B cell (primary cell): ENCODE measurements around the gene GFOD1. TPM values are rescaled to one million over a fixed set of nuclear protein-coding genes. Genes with fewer than 3 reads are reported as not detected.

ENCODE experiments used
- ATAC-seq: fragments of 200-7000 bp; cut with Tn5 transposase; one replicate; pipeline ENCODE4 v1.10.0; 2021; ENCODE audit warnings: low read depth, mild to moderate bottlenecking, moderate number of reproducible peaks, moderate library complexity
- CTCF ChIA-PET: fragments of 350-600 bp; sonication (Branson Sonifier 250); formaldehyde crosslinking; loops from one replicate; lab custom pipeline; 2021; ENCODE audit warnings: antibody characterized with exemption, inconsistent platforms; lab: Charles Lee
- POLR2A ChIA-PET: fragments of 350-600 bp; sonication (Branson Sonifier 250); formaldehyde crosslinking; loops from one replicate; lab custom pipeline; 2021; ENCODE audit warnings: antibody characterized with exemption; lab: Charles Lee
- DNase-seq: peaks from one replicate; pipeline ENCODE4 v3.0.0; 2013
- H2AFZ ChIP-seq: 2 replicates; pipeline ENCODE4 v1.6.1; 2012; ENCODE audit warnings: mild to moderate bottlenecking, low read depth, low read length; ENCODE audit not compliant: insufficient read depth, poor library complexity, severe bottlenecking
- H3K27ac ChIP-seq, 2 donors: 1 replicate in 1 of 2; 2 replicates in 1 of 2; pipeline ENCODE4 v1.5.1; 2012 to 2013; ENCODE audit warnings: low read length in 2 of 2, mild to moderate bottlenecking in 2 of 2, moderate library complexity in 1 of 2
- H3K27me3 ChIP-seq, 4 experiments: fragments of 200-600 bp in 1 of 4; sonication (generic) in 1 of 4; replicated peaks in 1 of 4; 1 replicate in 2 of 4; 2 replicates in 2 of 4; pipeline versions ENCODE4 v1.6.1 to v1.7.0; 2013 to 2016; ENCODE audit warnings: low read length in 3 of 4, mild to moderate bottlenecking in 2 of 4, mixed read lengths in 1 of 4, moderate library complexity in 1 of 4; ENCODE audit not compliant: insufficient read depth in 4 of 4, control insufficient read depth in 3 of 4; ENCODE audit errors: control extremely low read depth in 1 of 4
- H3K36me3 ChIP-seq, 2 experiments: replicated peaks in 1 of 2; 1 replicate in 1 of 2; 2 replicates in 1 of 2; pipeline versions ENCODE4 v1.6.1 to v1.7.1; 2013; ENCODE audit warnings: low read length in 1 of 2; ENCODE audit not compliant: insufficient read depth in 2 of 2, control insufficient read depth in 1 of 2; ENCODE audit errors: control extremely low read depth in 1 of 2, extremely low read depth in 1 of 2
- H3K4me1 ChIP-seq, 2 donors: fragments of 200-600 bp in 1 of 2; sonication (generic) in 1 of 2; 1 replicate in 1 of 2; 2 replicates in 1 of 2; pipeline versions ENCODE4 v1.5.1 to v1.6.1; 2013 to 2017; ENCODE audit warnings: low read length in 2 of 2; ENCODE audit not compliant: control insufficient read depth in 2 of 2, insufficient read depth in 2 of 2
- H3K4me2 ChIP-seq: replicated peaks from 2 replicates; pipeline ENCODE3; 2012; ENCODE audit warnings: mild to moderate bottlenecking, low read depth, low read length; ENCODE audit not compliant: poor library complexity, severe bottlenecking
- H3K4me3 ChIP-seq, 5 experiments: fragments of 200-600 bp in 1 of 5; sonication (generic) in 1 of 5; 1 replicate in 3 of 5; 2 replicates in 2 of 5; pipeline versions ENCODE4 v1.5.1 to v1.7.0; 2011 to 2016; ENCODE audit warnings: low read length in 4 of 5, mild to moderate bottlenecking in 4 of 5, low read depth in 2 of 5, control low read depth in 1 of 5, moderate library complexity in 1 of 5; ENCODE audit not compliant: insufficient read depth in 1 of 5; ENCODE audit errors: control extremely low read depth in 1 of 5, extremely low read depth in 1 of 5
- H3K79me2 ChIP-seq: fragments of 200-600 bp; sonication (generic); one replicate; pipeline ENCODE4 v1.6.0; 2016; ENCODE audit warnings: low read length; ENCODE audit not compliant: control insufficient read depth, insufficient read depth
- H3K9ac ChIP-seq: fragments of 200-600 bp; sonication (generic); 2 replicates; pipeline ENCODE4 v1.6.1; 2017; ENCODE audit warnings: mild to moderate bottlenecking, low read length, moderate library complexity
- H3K9me3 ChIP-seq, 3 donors: one replicate each; pipeline versions ENCODE4 v1.6.1 to v1.7.1; 2013; ENCODE audit warnings: low read length in 2 of 3; ENCODE audit not compliant: control insufficient read depth in 2 of 3, insufficient read depth in 1 of 3; ENCODE audit errors: control extremely low read depth in 1 of 3
- H4K20me1 ChIP-seq: 2 replicates; pipeline ENCODE4 v1.6.0; 2012; ENCODE audit warnings: mild to moderate bottlenecking, low read length; ENCODE audit not compliant: insufficient read depth, control insufficient read depth, poor library complexity, severe bottlenecking
- H3K27ac Mint-ChIP-seq: one replicate; pipeline ENCODE4 v1.8.0; 2021; ENCODE audit warnings: mixed read lengths
- H3K27me3 Mint-ChIP-seq: one replicate; pipeline ENCODE4 v1.8.0; 2021; ENCODE audit warnings: mixed read lengths
- H3K4me1 Mint-ChIP-seq: one replicate; pipeline ENCODE4 v1.8.0; 2021; ENCODE audit warnings: mixed read lengths
- H3K4me3 Mint-ChIP-seq: one replicate; pipeline ENCODE4 v1.8.0; 2021; ENCODE audit warnings: mixed read lengths
- H3K9me3 Mint-ChIP-seq: one replicate; pipeline ENCODE4 v1.8.0; 2022; ENCODE audit warnings: mixed read lengths; ENCODE audit not compliant: insufficient read depth
- EZH2 ChIP-seq: IDR thresholded peaks from 2 replicates; pipeline ENCODE4 v1.6.1; 2012; ENCODE audit warnings: borderline replicate concordance, low read depth, mild to moderate bottlenecking, moderate library complexity, low read length; ENCODE audit not compliant: insufficient read depth, poor library complexity, severe bottlenecking
- WGBS: methylation state at CpG from one replicate; pipeline ENCODE4 v1.1.5; 2013; ENCODE audit warnings: missing lambda C conversion rate; ENCODE audit not compliant: insufficient coverage; 5-methylcytosine and 5-hydroxymethylcytosine counted together
- intact Hi-C: fragments of 100-400 bp; cut with micrococcal nuclease; formaldehyde crosslinking; loops from one replicate; pipeline ENCODE4 v1.10.0; 2022
- polyA plus RNA-seq: library from polyadenylated mRNA; depleted of rRNA; stranded (reverse); fragments of >200 nt; gene quantifications from 2 replicates; pipeline ENCODE4 v1.2.3, GENCODE V29; 2012
- total RNA-seq, 2 donors: library from RNA; stranded (reverse); fragments of 120-200 nt in 1 of 2; gene quantifications; 1 replicate in 1 of 2; 2 replicates in 1 of 2; pipeline versions ENCODE4 v1.2.3 to v1.2.4, GENCODE V29; 2013 to 2022
- TF ChIP-seq, protein P1 (sequence below): fragments of 200-600 bp; IDR thresholded peaks from one replicate; pipeline ENCODE4 v1.8.0; 2022; ENCODE audit warnings: antibody characterized with exemption, mild to moderate bottlenecking

The GFOD1 gene
- total and polyA plus RNA-seq, 2 donors (not counting 1 experiment from before 2014, with no cell fraction given), result 8.3 to 42.4 TPM

DNA sequence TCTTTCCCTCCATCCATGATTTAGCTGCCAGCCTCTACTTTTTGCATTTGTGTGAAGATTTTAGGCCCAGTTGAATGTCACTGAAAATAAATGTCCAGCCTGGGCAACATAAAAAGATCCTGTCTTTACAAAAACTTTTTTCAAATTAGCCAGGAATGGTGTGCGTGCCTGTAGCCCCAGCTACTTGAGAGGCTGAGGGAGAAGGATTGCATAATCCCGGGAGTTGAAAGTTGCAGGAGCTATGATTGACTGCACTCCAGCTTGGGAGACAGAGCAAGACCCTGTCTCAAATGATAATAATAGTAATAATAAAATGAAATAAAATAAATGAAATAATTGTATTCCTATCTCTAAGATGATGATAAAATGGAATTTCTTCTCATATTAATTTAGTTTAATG, 5.0 kb upstream of the GFOD1 start:
- H3K4me3 Mint-ChIP-seq, result no peak overlapping the region
- H3K9ac ChIP-seq, result no peak overlapping the region
- H3K4me2 ChIP-seq, result no peak overlapping the region
- H3K79me2 ChIP-seq, result no peaks in the 10 kb centered on the region
- H3K4me3 ChIP-seq, result no peak overlapping the region
- CTCF ChIA-PET, result interaction anchor here (1.5 kb wide), 1 partner anchor 34 kb away, joined by 7 read pairs; no protein-coding TSS in a partner anchor
- no peak overlapping the region for H2AFZ ChIP-seq
- peaks cover 11% of the 10 kb centered on the region for H3K4me1 Mint-ChIP-seq
- POLR2A ChIA-PET, result no interaction called here
- TF ChIP-seq, protein P1, sequence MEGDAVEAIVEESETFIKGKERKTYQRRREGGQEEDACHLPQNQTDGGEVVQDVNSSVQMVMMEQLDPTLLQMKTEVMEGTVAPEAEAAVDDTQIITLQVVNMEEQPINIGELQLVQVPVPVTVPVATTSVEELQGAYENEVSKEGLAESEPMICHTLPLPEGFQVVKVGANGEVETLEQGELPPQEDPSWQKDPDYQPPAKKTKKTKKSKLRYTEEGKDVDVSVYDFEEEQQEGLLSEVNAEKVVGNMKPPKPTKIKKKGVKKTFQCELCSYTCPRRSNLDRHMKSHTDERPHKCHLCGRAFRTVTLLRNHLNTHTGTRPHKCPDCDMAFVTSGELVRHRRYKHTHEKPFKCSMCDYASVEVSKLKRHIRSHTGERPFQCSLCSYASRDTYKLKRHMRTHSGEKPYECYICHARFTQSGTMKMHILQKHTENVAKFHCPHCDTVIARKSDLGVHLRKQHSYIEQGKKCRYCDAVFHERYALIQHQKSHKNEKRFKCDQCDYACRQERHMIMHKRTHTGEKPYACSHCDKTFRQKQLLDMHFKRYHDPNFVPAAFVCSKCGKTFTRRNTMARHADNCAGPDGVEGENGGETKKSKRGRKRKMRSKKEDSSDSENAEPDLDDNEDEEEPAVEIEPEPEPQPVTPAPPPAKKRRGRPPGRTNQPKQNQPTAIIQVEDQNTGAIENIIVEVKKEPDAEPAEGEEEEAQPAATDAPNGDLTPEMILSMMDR, result no peak
- no peak for TF ChIP-seq EZH2
- no peaks in the 10 kb centered on the region for H3K9me3 Mint-ChIP-seq
- peaks cover 0 to 13% of the 10 kb centered on the region in 2 donors for H3K4me1 ChIP-seq
- no CpG with 5 or more reads among the region's 2 CpGs for WGBS
- H3K27me3 Mint-ChIP-seq, result no peaks in the 10 kb centered on the region
- no peaks in the 10 kb centered on the region for H4K20me1 ChIP-seq
- no peaks in the 10 kb centered on the region for H3K36me3 ChIP-seq
- no peak overlapping the region for H3K27ac Mint-ChIP-seq
- DNase-seq, result no peak
- intact Hi-C loops, result no loop called here
- no peaks in the 10 kb centered on the region for H3K9me3 ChIP-seq
- H3K27ac ChIP-seq, result no peak overlapping the region
- no peak for ATAC-seq
- H3K27me3 ChIP-seq, result no peaks in the 10 kb centered on the region

DNA sequence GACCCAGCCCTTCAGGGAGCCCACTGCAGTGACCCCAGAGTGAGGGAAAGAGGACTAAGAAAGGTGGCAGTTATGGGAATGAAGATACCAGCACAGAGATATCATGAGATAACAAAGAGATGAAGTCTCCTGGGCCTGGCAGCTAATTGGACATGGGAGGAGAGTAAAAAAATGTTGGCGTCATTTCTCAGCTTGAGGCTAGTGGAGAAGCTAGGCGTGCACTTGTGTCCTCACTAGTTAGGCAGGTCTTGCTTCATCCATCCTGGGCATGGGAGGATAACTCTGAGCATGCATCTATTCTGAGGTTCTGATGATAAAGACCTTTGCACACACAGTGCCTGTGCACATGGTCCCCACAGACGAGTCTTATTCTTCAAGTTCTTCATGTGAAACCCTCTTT, 4.1 kb upstream of the GFOD1 start:
- H4K20me1 ChIP-seq, result no peaks in the 10 kb centered on the region
- Mint-ChIP-seq H3K27me3 (no peaks in the 10 kb centered on the region), H3K27ac (no peak overlapping the region), H3K9me3 (no peaks in the 10 kb centered on the region), H3K4me1 (peaks cover 14% of the 10 kb centered on the region), H3K4me3 (no peak overlapping the region)
- no peak for ATAC-seq
- ChIA-PET POLR2A (no interaction called here), CTCF (no interaction called here)
- no peaks in the 10 kb centered on the region for H3K9me3 ChIP-seq
- no peak overlapping the region for H3K4me3 ChIP-seq
- no peak overlapping the region for H3K27ac ChIP-seq
- H3K4me1 ChIP-seq, result peaks cover 0 to 13% of the 10 kb centered on the region in 2 donors
- H3K36me3 ChIP-seq, result no peaks in the 10 kb centered on the region
- H2AFZ ChIP-seq, result no peak overlapping the region
- TF ChIP-seq, protein P1, result no peak
- no peak for TF ChIP-seq EZH2
- H3K4me2 ChIP-seq, result no peak overlapping the region
- 90% methylated on average over 2 of the region's 3 CpGs for WGBS
- intact Hi-C loops, result no loop called here
- H3K79me2 ChIP-seq, result no peaks in the 10 kb centered on the region
- DNase-seq, result no peak
- no peaks in the 10 kb centered on the region for H3K27me3 ChIP-seq
- H3K9ac ChIP-seq, result no peak overlapping the region
